Gastrocnemius medialis (tissue), 4 donors: ENCODE data around the gene FAM229A.

ENCODE experiments used
- CTCF ChIP-seq, 5 experiments: fragments of 450-650 bp in 3 of 5; fragments of 200-600 bp in 2 of 5; sonication (generic) in 2 of 5; IDR thresholded peaks in 4 of 5; conservative IDR thresholded peaks in 1 of 5; 1 replicate in 4 of 5; 2 replicates in 1 of 5; pipeline ENCODE4 v1.5.1; 2016 to 2019; ENCODE audit warnings: antibody characterized with exemption in 5 of 5, mild to moderate bottlenecking in 3 of 5, moderate library complexity in 3 of 5
- POLR2A ChIP-seq, 2 donors: fragments of 450-650 bp; IDR thresholded peaks; one replicate each; pipeline ENCODE4 v1.6.1; 2017; ENCODE audit warnings: antibody characterized with exemption in 2 of 2, mild to moderate bottlenecking in 2 of 2, moderate library complexity in 2 of 2

DNA sequence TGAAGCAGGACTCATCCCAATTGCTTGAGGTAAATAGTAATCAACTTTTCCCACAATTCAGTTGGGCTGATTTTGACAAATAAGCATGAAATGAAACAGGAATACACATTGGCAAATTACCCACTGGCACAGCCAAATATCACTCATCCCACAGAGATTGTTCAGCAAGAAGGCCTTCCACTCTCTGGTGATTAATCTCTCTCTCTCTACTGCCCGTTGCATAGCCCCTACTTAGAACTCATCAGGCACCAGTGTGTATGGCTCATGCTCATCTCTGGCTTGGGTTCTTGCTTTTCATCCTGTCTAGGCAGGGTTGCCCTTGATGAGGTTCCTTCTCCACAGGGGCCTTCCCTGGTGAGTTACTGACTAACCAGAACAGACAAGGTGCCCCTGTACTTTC is 30.9 kb upstream of the FAM229A start:
- TF ChIP-seq POLR2A (IDR thresholded peaks at IDR 0.05) (no peak), CTCF (IDR thresholded peaks at IDR 0.05 in 4 of 5, conservative IDR thresholded peaks at IDR 0.05 in 1 of 5) (no peak)
